Measurements from ENCODE around the gene PSD. TPM values are rescaled to one million over a fixed set of nuclear protein-coding genes. Genes with fewer than 3 reads are reported as not detected.

PSD gene
- polyA plus RNA-seq, 1 donor from 2014 or later: 68.8 TPM

GRCh38 chr10:102450374-102451104 is 32.0 kb upstream of the PSD start:
- H3K4me2 ChIP-seq (ENCODE audit: low read length): peak overlapping the region; percentile 52
- no peaks in the 10 kb centered on the region for H3K27me3 ChIP-seq (ENCODE audit: insufficient read depth, low read depth, low read length)
- H2AFZ ChIP-seq (ENCODE audit: low read depth, low read length): peak overlapping the region; percentile 52
- H3K9me3 ChIP-seq (ENCODE audit: low read length): no peaks in the 10 kb centered on the region
- H3K4me3 ChIP-seq (ENCODE audit: low read length): peak overlapping the region; percentile 79
- no peaks in the 10 kb centered on the region for H3F3A ChIP-seq (ENCODE audit: insufficient read depth, low read length, poor library complexity, severe bottlenecking)
- H3K9ac ChIP-seq (ENCODE audit: low read length): peak overlapping the region; percentile 79
- no peaks in the 10 kb centered on the region for H3K36me3 ChIP-seq (ENCODE audit: insufficient read depth, low read length)
- no peak for TF ChIP-seq EZH2 (IDR thresholded peaks at IDR 0.05; ENCODE audit: borderline replicate concordance, insufficient read depth, low read length, poor library complexity, severe bottlenecking)
- TF ChIP-seq EP300 (conservative IDR thresholded peaks at IDR 0.05; ENCODE audit: poor library complexity, severe bottlenecking): peak; percentile 38
- peak; percentile 94 for TF ChIP-seq MXI1 (conservative IDR thresholded peaks at IDR 0.05; ENCODE audit: poor library complexity, severe bottlenecking)
- TF ChIP-seq TAF1 (IDR thresholded peaks at IDR 0.05; ENCODE audit: low read depth): no peak
- peak; percentile 30 for TF ChIP-seq SMC3 (conservative IDR thresholded peaks at IDR 0.05; ENCODE audit: poor library complexity)
- TF ChIP-seq RAD21 (conservative IDR thresholded peaks at IDR 0.05): peak; percentile 28
- no peak for TF ChIP-seq REST (IDR thresholded peaks at IDR 0.05; ENCODE audit: borderline replicate concordance)
- peak; percentile 41 for TF ChIP-seq CTCF (IDR thresholded peaks at IDR 0.05; ENCODE audit: poor library complexity, severe bottlenecking)
- TF ChIP-seq POLR2AphosphoS5 (IDR thresholded peaks at IDR 0.05): peak; percentile 78
- H3K9me2 ChIP-seq (ENCODE audit: insufficient read depth, low read length): no peaks in the 10 kb centered on the region
- H3K27ac ChIP-seq (ENCODE audit: low read length): peak overlapping the region; percentile 72
- H3K79me2 ChIP-seq (replicated peaks; ENCODE audit: insufficient read depth, low read length): no peaks in the 10 kb centered on the region
- no peaks in the 10 kb centered on the region for H4K20me1 ChIP-seq (ENCODE audit: insufficient read depth)

- Histone ChIP-seq H3K9me3 (ENCODE audit: low read length) (no peaks in the 10 kb centered on the region), H3F3A (ENCODE audit: insufficient read depth, low read length, poor library complexity, severe bottlenecking) (no peaks in the 10 kb centered on the region), H4K20me1 (ENCODE audit: insufficient read depth) (no peaks in the 10 kb centered on the region), H3K4me3 (ENCODE audit: low read length) (peak overlapping the region; percentile 75), H3K9me2 (ENCODE audit: insufficient read depth, low read length) (no peaks in the 10 kb centered on the region), H3K27me3 (ENCODE audit: insufficient read depth, low read depth, low read length) (no peaks in the 10 kb centered on the region), H3K27ac (ENCODE audit: low read length) (peak overlapping the region; percentile 72), H3K79me2 (replicated peaks; ENCODE audit: insufficient read depth, low read length) (no peaks in the 10 kb centered on the region), H3K9ac (ENCODE audit: low read length) (peak overlapping the region; percentile 79), H3K36me3 (ENCODE audit: insufficient read depth, low read length) (no peaks in the 10 kb centered on the region), H2AFZ (ENCODE audit: low read depth, low read length) (peak overlapping the region; percentile 52), H3K4me2 (ENCODE audit: low read length) (peak overlapping the region; percentile 52)
- TF ChIP-seq REST (IDR thresholded peaks at IDR 0.05; ENCODE audit: borderline replicate concordance) (no peak), EZH2 (IDR thresholded peaks at IDR 0.05; ENCODE audit: borderline replicate concordance, insufficient read depth, low read length, poor library complexity, severe bottlenecking) (no peak), TAF1 (IDR thresholded peaks at IDR 0.05; ENCODE audit: low read depth) (peak; percentile 45)
Measured at GRCh38 chr10:102450124-102450373, 31.5 kb upstream of the PSD start.
